Esophagus squamous epithelium (tissue), 4 donors: ENCODE measurements around the gene TSPAN19.

ENCODE experiments used
- POLR2A ChIP-seq, 4 donors: fragments of 450-650 bp; IDR thresholded peaks; one replicate each; pipeline ENCODE4 v1.6.1; 2017; ENCODE audit warnings: antibody characterized with exemption in 4 of 4, mild to moderate bottlenecking in 4 of 4, moderate library complexity in 3 of 4
- TF ChIP-seq, protein P1 (sequence below), 6 experiments: fragments of 450-650 bp in 4 of 6; fragments of 200-600 bp in 2 of 6; sonication (generic) in 2 of 6; IDR thresholded peaks; one replicate each; pipeline ENCODE4 v1.5.1; 2016 to 2019; ENCODE audit warnings: antibody characterized with exemption in 6 of 6, mild to moderate bottlenecking in 4 of 6, moderate library complexity in 4 of 6

DNA sequence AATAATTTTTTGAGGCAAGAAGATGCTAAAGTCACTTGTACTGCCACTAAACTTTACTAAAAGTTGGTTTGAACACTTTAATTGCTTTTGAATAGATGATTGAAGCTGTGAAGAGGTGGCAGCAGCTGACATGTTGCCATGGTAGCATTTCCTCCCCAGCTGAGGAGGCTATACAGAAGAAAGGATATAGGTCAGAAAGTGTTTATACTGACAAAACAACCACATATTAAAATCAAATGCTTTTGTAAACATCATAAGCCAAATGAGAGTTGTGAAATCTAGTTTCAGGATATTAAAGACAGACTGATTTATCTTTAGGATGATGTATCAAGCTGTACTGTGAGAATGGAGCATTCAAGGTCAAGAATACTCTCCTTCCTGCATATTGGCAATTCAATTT is 41.7 kb downstream of the TSPAN19 start:
- TF ChIP-seq, protein P1, sequence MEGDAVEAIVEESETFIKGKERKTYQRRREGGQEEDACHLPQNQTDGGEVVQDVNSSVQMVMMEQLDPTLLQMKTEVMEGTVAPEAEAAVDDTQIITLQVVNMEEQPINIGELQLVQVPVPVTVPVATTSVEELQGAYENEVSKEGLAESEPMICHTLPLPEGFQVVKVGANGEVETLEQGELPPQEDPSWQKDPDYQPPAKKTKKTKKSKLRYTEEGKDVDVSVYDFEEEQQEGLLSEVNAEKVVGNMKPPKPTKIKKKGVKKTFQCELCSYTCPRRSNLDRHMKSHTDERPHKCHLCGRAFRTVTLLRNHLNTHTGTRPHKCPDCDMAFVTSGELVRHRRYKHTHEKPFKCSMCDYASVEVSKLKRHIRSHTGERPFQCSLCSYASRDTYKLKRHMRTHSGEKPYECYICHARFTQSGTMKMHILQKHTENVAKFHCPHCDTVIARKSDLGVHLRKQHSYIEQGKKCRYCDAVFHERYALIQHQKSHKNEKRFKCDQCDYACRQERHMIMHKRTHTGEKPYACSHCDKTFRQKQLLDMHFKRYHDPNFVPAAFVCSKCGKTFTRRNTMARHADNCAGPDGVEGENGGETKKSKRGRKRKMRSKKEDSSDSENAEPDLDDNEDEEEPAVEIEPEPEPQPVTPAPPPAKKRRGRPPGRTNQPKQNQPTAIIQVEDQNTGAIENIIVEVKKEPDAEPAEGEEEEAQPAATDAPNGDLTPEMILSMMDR (IDR thresholded peaks at IDR 0.05) = no peak
- TF ChIP-seq POLR2A (IDR thresholded peaks at IDR 0.05) = no peak
